ENCODE data around the gene C1orf35.
"Not testable (repeated sequence)": the region's sequence is repeated elsewhere in the genome, so short reads cannot be mapped to it uniquely, and the experiment has no call there.

Gene C1orf35

GRCh38 chr1:228142155-228142691 lies 39.1 kb upstream of the C1orf35 start:
- no peak for DNase-seq

GRCh38 chr1:228141226-228142044 lies 38.3 kb upstream of the C1orf35 start:
- DNase-seq, result peak; percentile 48

- DNase-seq, result no peak
Observed at GRCh38 chr1:228140724-228141225, 37.6 kb upstream of the C1orf35 start.

- peak; percentile 100 for DNase-seq
Observed at GRCh38 chr1:228139931-228140723, 37.0 kb upstream of the C1orf35 start, which contains the start of gene GUK1. Gene GUK1 (plus strand): TSS chr1:228140279. CDS start chr1:228140303, 24 bp downstream.

GRCh38 chr1:228139406-228139930 lies 36.3 kb upstream of the C1orf35 start:
- no peak for DNase-seq

GRCh38 chr1:228136901-228137300 lies 33.8 kb upstream of the C1orf35 start:
- DNase-seq, result peak; percentile 23

GRCh38 chr1:228134591-228134990 lies 31.5 kb upstream of the C1orf35 start:
- DNase-seq, result no peak

- no peak for DNase-seq
Observed at GRCh38 chr1:228131766-228132165, 28.6 kb upstream of the C1orf35 start.

GRCh38 chr1:228125185-228125584 lies 22.1 kb upstream of the C1orf35 start:
- no peak for DNase-seq

GRCh38 chr1:228123505-228123904 lies 20.4 kb upstream of the C1orf35 start:
- no peak for DNase-seq

- DNase-seq, result no peak
Observed at GRCh38 chr1:228122921-228123441, 19.9 kb upstream of the C1orf35 start.

GRCh38 chr1:228120857-228121489 lies 17.8 kb upstream of the C1orf35 start:
- DNase-seq, result no peak

- no peak for DNase-seq
Observed at GRCh38 chr1:228120351-228120750, 17.2 kb upstream of the C1orf35 start.

- no peak for DNase-seq
Observed at GRCh38 chr1:228118040-228118439, 14.9 kb upstream of the C1orf35 start.

- DNase-seq, result no peak
Observed at GRCh38 chr1:228117335-228117734, 14.2 kb upstream of the C1orf35 start.

- no peak for DNase-seq
Observed at GRCh38 chr1:228114827-228115226, 11.7 kb upstream of the C1orf35 start.

GRCh38 chr1:228112617-228113016 lies 9.5 kb upstream of the C1orf35 start:
- DNase-seq, result no peak

GRCh38 chr1:228112167-228112566 lies 9.0 kb upstream of the C1orf35 start:
- DNase-seq, result no peak

GRCh38 chr1:228111315-228111714 lies 8.2 kb upstream of the C1orf35 start:
- DNase-seq, result not testable (repeated sequence)

- DNase-seq, result no peak
Observed at GRCh38 chr1:228110556-228110955, 7.4 kb upstream of the C1orf35 start.

- no peak for DNase-seq
Observed at GRCh38 chr1:228109962-228110488, 6.9 kb upstream of the C1orf35 start.

Data from CD4-positive, alpha-beta T cell treated with Interleukin-21 for 1 hour (primary cell).